ENCODE measurements around the gene NR2C2. TPM values are rescaled to one million over a fixed set of nuclear protein-coding genes. Genes with fewer than 3 reads are reported as not detected.
A peak's percentile ranks its signal among the peaks of the same experiment; 100 is the strongest.

Gene NR2C2
- total and polyA plus RNA-seq, 2 donors from 2014 or later = 3.5 to 43.6 TPM

DNA sequence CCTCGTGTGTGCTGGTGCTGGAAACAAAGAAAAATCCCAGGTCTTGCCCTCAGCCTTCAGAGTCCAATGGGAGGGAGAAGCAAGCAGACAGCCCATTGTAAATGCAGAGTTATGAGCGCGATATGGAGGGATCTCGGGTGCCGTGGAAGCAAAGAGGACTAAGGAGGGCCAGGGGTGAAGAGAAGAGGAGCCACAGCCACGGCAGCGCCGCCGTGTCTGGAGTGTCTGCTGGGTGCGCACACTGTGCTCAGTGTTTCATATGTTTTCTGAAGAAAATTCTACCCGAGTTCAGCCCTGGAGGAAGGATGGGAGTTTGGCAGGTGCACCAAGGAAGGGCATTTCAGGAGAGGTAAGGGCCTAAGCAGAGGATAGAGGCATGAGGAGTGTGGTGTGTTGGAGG, 35.7 kb upstream of the NR2C2 start:
- Histone ChIP-seq H3K36me3 (ENCODE audit: control insufficient read depth in 2 of 3, insufficient read depth in 3 of 3, low read length in 3 of 3) (peaks cover 0 to 10% (median 2%) of the 10 kb centered on the region in 3 donors), H3K9me3 (ENCODE audit: control insufficient read depth in 2 of 3, insufficient read depth in 1 of 3, low read length in 3 of 3) (no peaks in the 10 kb centered on the region), H3K27me3 (ENCODE audit: control insufficient read depth, insufficient read depth, low read length) (no peaks in the 10 kb centered on the region), H3K9ac (ENCODE audit: low read length in 3 of 3) (no peak overlapping the region), H3K4me1 (ENCODE audit: control insufficient read depth in 2 of 3, insufficient read depth in 2 of 3, low read depth in 1 of 3, low read length in 3 of 3) (no peaks in the 10 kb centered on the region), H3K4me3 (ENCODE audit: low read length in 3 of 3) (no peak overlapping the region), H3K27ac (ENCODE audit: low read depth in 2 of 2, low read length in 2 of 2) (no peak overlapping the region)
- intact Hi-C loops (cut with DNase I) = loop anchor here (10.0 kb wide), 1 partner anchor 117 kb away; no protein-coding TSS in a partner anchor
- TF ChIP-seq, protein P1, sequence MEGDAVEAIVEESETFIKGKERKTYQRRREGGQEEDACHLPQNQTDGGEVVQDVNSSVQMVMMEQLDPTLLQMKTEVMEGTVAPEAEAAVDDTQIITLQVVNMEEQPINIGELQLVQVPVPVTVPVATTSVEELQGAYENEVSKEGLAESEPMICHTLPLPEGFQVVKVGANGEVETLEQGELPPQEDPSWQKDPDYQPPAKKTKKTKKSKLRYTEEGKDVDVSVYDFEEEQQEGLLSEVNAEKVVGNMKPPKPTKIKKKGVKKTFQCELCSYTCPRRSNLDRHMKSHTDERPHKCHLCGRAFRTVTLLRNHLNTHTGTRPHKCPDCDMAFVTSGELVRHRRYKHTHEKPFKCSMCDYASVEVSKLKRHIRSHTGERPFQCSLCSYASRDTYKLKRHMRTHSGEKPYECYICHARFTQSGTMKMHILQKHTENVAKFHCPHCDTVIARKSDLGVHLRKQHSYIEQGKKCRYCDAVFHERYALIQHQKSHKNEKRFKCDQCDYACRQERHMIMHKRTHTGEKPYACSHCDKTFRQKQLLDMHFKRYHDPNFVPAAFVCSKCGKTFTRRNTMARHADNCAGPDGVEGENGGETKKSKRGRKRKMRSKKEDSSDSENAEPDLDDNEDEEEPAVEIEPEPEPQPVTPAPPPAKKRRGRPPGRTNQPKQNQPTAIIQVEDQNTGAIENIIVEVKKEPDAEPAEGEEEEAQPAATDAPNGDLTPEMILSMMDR (IDR thresholded peaks at IDR 0.05; ENCODE audit: borderline replicate concordance, extremely low read depth, insufficient read depth) = no peak
- DNase-seq = no peak
- FAIRE-seq = no peak

DNA sequence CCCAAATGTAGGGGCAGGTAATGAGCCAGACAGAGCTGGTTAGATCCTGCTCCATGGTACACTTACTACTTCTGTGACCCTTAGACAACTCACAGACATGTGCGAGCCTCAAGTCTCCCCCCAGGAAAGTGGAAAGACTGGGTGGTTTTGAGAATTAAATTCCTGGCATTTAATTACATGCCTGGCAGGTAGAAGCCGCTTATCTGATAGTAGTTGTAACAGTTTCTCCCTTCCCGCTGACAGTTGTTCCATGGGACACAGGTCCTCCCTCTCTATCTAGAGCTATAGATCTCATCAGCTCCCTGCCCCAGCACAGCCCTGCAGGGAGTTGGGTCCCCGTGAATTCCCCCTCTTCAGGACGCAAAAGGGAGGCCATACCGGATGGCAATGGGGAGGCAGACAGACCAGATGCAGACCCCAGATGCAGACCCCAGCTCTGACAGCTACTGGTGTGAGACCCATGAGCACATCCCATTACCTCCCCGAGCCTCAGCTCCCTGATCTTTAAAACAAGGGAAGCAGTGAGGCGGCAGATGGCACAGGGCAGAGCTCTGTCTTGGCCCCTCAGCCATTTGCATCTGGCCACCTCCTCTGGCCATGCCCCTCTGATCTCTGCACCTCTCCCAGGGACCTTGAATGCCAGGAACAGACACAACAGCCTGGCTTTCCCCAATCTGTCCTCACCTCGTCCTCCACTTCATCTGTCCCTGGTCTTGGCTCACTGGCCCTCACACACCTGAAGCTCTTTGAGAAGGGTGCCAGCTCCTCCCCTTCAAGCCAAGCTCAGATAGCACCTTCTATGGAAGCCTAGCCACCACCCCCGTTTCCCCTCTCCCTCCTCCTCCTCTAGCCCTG, 34.1 kb upstream of the NR2C2 start:
- H3K4me3 ChIP-seq (ENCODE audit: low read length in 3 of 3) = no peak overlapping the region
- H3K27ac ChIP-seq (ENCODE audit: low read depth in 2 of 2, low read length in 2 of 2) = no peak overlapping the region
- intact Hi-C loops (cut with DNase I) = loop anchor here (10.0 kb wide), 1 partner anchor 118 kb away; no protein-coding TSS in a partner anchor
- no peak for FAIRE-seq
- TF ChIP-seq, protein P1 (IDR thresholded peaks at IDR 0.05; ENCODE audit: borderline replicate concordance, extremely low read depth, insufficient read depth) = no peak
- H3K4me1 ChIP-seq (ENCODE audit: control insufficient read depth in 2 of 3, insufficient read depth in 2 of 3, low read depth in 1 of 3, low read length in 3 of 3) = no peaks in the 10 kb centered on the region
- no peak overlapping the region for H3K9ac ChIP-seq (ENCODE audit: low read length in 3 of 3)
- peak in 1 of 5 donors; percentile 20 for DNase-seq
- H3K9me3 ChIP-seq (ENCODE audit: control insufficient read depth in 2 of 3, insufficient read depth in 1 of 3, low read length in 3 of 3) = no peaks in the 10 kb centered on the region
- no peaks in the 10 kb centered on the region for H3K27me3 ChIP-seq (ENCODE audit: control insufficient read depth, insufficient read depth, low read length)
- H3K36me3 ChIP-seq (ENCODE audit: control insufficient read depth in 2 of 3, insufficient read depth in 3 of 3, low read length in 3 of 3) = peaks cover 0 to 11% (median 2%) of the 10 kb centered on the region in 3 donors

DNA sequence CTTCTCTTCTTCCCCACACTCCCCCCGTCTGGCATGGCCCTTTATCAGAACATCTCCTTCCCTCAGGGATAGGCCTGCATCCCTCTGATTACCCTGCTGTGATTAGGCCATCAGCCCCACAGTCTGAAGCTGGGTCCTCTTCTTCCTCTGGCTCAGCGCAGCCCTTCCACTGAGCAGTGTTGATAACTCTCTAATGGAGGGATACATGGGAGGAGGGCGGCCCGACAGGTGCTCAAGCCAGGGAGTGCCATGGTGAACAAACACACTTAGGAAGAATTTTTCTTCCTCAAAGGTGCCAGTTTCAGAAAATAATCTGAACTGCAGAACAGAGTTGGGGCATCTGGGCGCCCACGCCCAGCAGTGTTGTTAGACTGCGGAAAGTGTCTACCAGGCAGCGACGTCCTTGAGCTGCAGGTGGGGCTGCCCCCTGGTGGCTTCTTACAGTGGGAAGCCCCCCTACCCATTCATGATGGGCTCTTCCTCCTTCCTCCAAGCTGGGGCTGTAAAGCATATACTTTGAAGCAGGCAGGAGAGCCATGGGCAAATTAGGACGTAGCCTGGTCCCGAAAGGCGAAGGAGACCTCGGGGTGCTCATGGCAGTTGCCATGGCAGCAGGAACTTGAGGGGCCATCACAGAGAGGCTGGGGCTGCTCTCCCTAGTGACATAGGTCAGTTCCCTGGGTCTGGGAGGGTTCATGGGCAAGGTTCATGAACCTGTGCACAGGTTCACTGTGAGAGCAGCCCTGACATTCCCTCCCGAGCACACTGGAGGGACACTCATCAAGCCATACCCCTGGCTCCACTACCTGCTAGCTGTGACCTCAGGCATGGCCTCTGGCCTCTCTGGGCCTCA, 33.2 kb upstream of the NR2C2 start:
- Histone ChIP-seq H3K4me3 (ENCODE audit: low read length in 3 of 3) (no peak overlapping the region), H3K27ac (ENCODE audit: low read depth in 2 of 2, low read length in 2 of 2) (no peak overlapping the region), H3K9me3 (ENCODE audit: control insufficient read depth in 2 of 3, insufficient read depth in 1 of 3, low read length in 3 of 3) (no peaks in the 10 kb centered on the region), H3K9ac (ENCODE audit: low read length in 3 of 3) (no peak overlapping the region), H3K36me3 (ENCODE audit: control insufficient read depth in 2 of 3, insufficient read depth in 3 of 3, low read length in 3 of 3) (peaks cover 0 to 11% (median 2%) of the 10 kb centered on the region in 3 donors), H3K27me3 (ENCODE audit: control insufficient read depth, insufficient read depth, low read length) (no peaks in the 10 kb centered on the region), H3K4me1 (ENCODE audit: control insufficient read depth in 2 of 3, insufficient read depth in 2 of 3, low read depth in 1 of 3, low read length in 3 of 3) (no peaks in the 10 kb centered on the region)
- intact Hi-C loops (cut with DNase I) = loop anchor here (10.0 kb wide), 1 partner anchor 119 kb away; no protein-coding TSS in a partner anchor
- TF ChIP-seq, protein P1 (IDR thresholded peaks at IDR 0.05; ENCODE audit: borderline replicate concordance, extremely low read depth, insufficient read depth) = no peak
- no peak for FAIRE-seq
- DNase-seq = peak in 2 of 5 donors; percentile 37 to 59

Data from kidney (tissue), 14 donors.